ENCODE data around the gene FGF18. TPM values are rescaled to one million over a fixed set of nuclear protein-coding genes. Genes with fewer than 3 reads are reported as not detected.

FGF18 gene
- total and polyA plus RNA-seq, 11 donors: 3.4 to 63.0 (median 16.4) TPM

DNA sequence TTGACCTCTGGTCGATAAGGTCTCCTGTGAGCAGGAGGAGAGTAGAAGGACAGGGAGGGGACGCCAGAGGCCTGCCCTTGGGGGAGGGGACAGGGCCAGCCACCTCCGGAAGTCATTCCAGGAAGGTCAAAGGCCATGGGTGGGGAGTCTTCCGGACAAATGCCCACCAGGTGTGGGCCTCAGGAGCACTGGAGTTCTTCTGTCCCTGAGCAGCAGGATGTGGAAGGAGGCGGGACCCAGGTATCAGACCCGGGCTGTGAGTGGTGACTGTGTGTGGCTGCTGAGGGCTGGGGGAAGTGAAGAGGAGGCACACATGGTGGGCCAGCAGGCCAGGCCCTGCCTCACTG is 13.9 kb downstream of the FGF18 start:
- Histone ChIP-seq H3K4me1 (peaks cover 0 to 54% (median 14%) of the 10 kb centered on the region in 12 donors), H3K27ac (peak overlapping the region in 3 of 12 donors; percentile 3 to 62 (median 34)), H3K27me3 (no peaks in the 10 kb centered on the region), H3K9me3 (no peaks in the 10 kb centered on the region), H3K4me3 (no peak overlapping the region), H3K36me3 (no peaks in the 10 kb centered on the region)
- TF ChIP-seq, protein P1, sequence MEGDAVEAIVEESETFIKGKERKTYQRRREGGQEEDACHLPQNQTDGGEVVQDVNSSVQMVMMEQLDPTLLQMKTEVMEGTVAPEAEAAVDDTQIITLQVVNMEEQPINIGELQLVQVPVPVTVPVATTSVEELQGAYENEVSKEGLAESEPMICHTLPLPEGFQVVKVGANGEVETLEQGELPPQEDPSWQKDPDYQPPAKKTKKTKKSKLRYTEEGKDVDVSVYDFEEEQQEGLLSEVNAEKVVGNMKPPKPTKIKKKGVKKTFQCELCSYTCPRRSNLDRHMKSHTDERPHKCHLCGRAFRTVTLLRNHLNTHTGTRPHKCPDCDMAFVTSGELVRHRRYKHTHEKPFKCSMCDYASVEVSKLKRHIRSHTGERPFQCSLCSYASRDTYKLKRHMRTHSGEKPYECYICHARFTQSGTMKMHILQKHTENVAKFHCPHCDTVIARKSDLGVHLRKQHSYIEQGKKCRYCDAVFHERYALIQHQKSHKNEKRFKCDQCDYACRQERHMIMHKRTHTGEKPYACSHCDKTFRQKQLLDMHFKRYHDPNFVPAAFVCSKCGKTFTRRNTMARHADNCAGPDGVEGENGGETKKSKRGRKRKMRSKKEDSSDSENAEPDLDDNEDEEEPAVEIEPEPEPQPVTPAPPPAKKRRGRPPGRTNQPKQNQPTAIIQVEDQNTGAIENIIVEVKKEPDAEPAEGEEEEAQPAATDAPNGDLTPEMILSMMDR (IDR thresholded peaks at IDR 0.05): no peak
- no peak for TF ChIP-seq POLR2A (IDR thresholded peaks at IDR 0.05)
- DNase-seq: peak in 2 of 5 donors; percentile 12 to 54
- WGBS, 4 donors: 45 to 55% (median 49%) methylated on average over 6 of the region's 6 CpGs
- ATAC-seq: no peak
- intact Hi-C loops (cut with DNase I): no loop called here

DNA sequence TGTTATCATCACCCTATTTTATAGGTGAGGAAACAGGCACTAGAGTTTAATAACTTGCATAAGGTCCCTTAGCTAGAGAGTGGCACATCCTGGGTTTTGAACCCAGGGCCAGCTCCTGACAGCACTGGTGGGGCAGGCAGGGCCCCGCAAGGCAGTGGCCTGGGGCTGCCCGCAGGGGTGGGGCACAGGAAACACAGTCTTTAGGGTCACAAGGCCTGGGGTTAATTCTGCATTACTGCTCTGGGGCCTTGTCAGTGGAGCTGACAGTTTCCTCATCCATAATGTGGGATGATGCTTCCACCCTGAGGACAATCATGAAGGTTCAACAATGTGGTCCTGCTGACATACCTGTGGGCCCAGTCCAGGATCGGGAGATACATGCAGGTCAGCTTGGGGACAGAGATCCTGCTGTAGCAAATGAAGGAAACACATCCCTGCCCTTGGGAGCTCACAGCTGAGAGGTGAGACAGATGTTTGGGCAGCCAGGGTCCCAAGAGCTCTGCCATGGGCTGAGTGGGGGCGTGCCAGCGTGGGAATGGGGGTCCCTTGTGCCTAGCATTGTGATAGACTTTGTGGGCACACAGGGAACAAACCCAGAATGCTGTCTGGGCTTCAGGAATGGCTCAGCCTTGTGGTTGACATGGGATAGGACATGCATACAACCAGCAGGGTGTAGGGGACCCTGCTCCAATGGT is 14.7 kb downstream of the FGF18 start:
- TF ChIP-seq, protein P1 (IDR thresholded peaks at IDR 0.05): no peak
- TF ChIP-seq POLR2A (IDR thresholded peaks at IDR 0.05): no peak

DNA sequence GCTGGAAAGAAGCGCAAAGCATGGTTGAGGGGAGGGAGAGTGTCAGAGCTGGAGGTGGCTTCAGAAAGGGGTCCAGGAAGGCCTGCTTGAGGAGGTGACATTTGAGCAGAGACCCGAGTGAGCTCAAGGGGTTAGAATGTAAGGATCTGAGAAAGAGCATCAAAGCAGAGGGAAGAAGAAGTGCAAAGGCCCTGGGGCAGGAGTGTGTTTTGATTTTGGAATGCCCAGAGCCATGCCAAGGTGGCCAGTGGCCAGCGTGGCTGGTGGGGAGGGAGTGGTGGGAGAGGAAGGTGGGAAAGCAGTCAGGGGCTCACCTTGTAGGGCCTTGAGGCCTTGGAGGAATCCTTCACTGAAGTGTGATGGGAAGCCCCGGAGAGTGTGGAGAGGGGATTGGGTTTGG is 15.4 kb downstream of the FGF18 start:
- Histone ChIP-seq H3K27ac (peak overlapping the region in 1 of 12 donors; percentile 69), H3K9me3 (no peaks in the 10 kb centered on the region), H3K4me1 (peaks cover 0 to 61% (median 21%) of the 10 kb centered on the region in 12 donors), H3K4me3 (no peak overlapping the region), H3K27me3 (no peaks in the 10 kb centered on the region), H3K36me3 (no peaks in the 10 kb centered on the region)
- intact Hi-C loops (cut with DNase I): no loop called here
- DNase-seq: peak in 1 of 5 donors; percentile 26
- 88 to 93% (median 91%) methylated on average over 4 of the region's 4 CpGs for WGBS, 4 donors
- TF ChIP-seq, protein P1 (IDR thresholded peaks at IDR 0.05): no peak
- TF ChIP-seq POLR2A (IDR thresholded peaks at IDR 0.05): no peak
- ATAC-seq: no peak

More for the DNA sequence above, 14.7 kb downstream of the FGF18 start:
- Histone ChIP-seq H3K9me3 (no peaks in the 10 kb centered on the region), H3K27me3 (no peaks in the 10 kb centered on the region), H3K4me3 (no peak overlapping the region), H3K27ac (peak overlapping the region in 1 of 12 donors; percentile 40), H3K36me3 (no peaks in the 10 kb centered on the region), H3K4me1 (peaks cover 0 to 55% (median 16%) of the 10 kb centered on the region in 12 donors)
- intact Hi-C loops (cut with DNase I): no loop called here
- 81 to 94% (median 87%) methylated on average over 4 to 5 of the region's 5 CpGs for WGBS, 4 donors
- no peak for ATAC-seq
- peak in 2 of 5 donors; percentile 9 to 27 for DNase-seq

DNA sequence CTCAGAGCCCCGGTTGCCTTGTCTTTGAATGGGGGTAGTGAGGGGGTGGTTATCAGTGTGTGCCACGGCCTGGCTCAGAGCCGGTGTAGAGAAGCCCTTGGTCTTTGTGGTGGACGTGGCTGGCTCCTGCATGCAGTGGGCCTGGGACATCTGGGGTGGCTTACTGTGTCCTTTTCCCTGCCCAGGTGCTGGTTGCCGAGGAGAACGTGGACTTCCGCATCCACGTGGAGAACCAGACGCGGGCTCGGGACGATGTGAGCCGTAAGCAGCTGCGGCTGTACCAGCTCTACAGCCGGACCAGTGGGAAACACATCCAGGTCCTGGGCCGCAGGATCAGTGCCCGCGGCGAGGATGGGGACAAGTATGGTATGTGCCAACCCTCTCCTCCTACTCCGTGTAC is 16.5 kb downstream of the FGF18 start:
- peak in 1 of 5 donors; percentile 61 for DNase-seq
- peaks cover 0 to 72% (median 28%) of the 10 kb centered on the region in 12 donors for H3K4me1 ChIP-seq
- TF ChIP-seq POLR2A (IDR thresholded peaks at IDR 0.05): no peak
- 70 to 83% (median 77%) methylated on average over 16 to 20 of the region's 20 CpGs for WGBS, 4 donors
- no peak for ATAC-seq
- H3K27ac ChIP-seq: peak overlapping the region in 3 of 12 donors; percentile 3 to 69 (median 46)
- no peak overlapping the region for H3K4me3 ChIP-seq
- H3K27me3 ChIP-seq: no peaks in the 10 kb centered on the region
- no peaks in the 10 kb centered on the region for H3K36me3 ChIP-seq
- intact Hi-C loops (cut with DNase I): no loop called here
- no peaks in the 10 kb centered on the region for H3K9me3 ChIP-seq

Measured in heart left ventricle (tissue), 16 donors.